DOHH2 (cell line): ENCODE results near the gene CARHSP1.

ENCODE experiments used
- H3F3A ChIP-seq: fragments of 200-600 bp; sonication (generic), shearing (Covaris generic); 2 replicates; pipeline ENCODE4 v1.6.0; 2016; ENCODE audit warnings: antibody characterized with exemption, mild to moderate bottlenecking; ENCODE audit not compliant: control insufficient read depth, insufficient read depth
- H3K27ac ChIP-seq: fragments of 200-600 bp; sonication (generic); 2 replicates; pipeline ENCODE4 v1.5.1; 2014; ENCODE audit warnings: low read depth, mild to moderate bottlenecking, low read length, moderate library complexity
- H3K27me3 ChIP-seq: fragments of 200-600 bp; sonication (generic); 2 replicates; pipeline ENCODE4 v1.6.1; 2014; ENCODE audit warnings: mild to moderate bottlenecking, low read length, mixed read lengths; ENCODE audit not compliant: control insufficient read depth
- H3K36me3 ChIP-seq: fragments of 200-600 bp; sonication (generic); 2 replicates; pipeline ENCODE4 v1.6.1; 2014; ENCODE audit warnings: mild to moderate bottlenecking, low read length, moderate library complexity, mixed read lengths; ENCODE audit not compliant: control insufficient read depth
- H3K4me1 ChIP-seq: fragments of 200-600 bp; sonication (generic); 2 replicates; pipeline ENCODE4 v1.6.1; 2014; ENCODE audit warnings: mild to moderate bottlenecking, low read length, mixed read lengths; ENCODE audit not compliant: control insufficient read depth
- H3K4me2 ChIP-seq: fragments of 200-600 bp; sonication (generic); 2 replicates; pipeline ENCODE4 v1.6.0; 2014; ENCODE audit warnings: mild to moderate bottlenecking, low read length, moderate library complexity
- H3K4me3 ChIP-seq: fragments of 200-600 bp; sonication (generic); 2 replicates; pipeline ENCODE4 v1.5.1; 2014; ENCODE audit warnings: mild to moderate bottlenecking, low read length, mixed read lengths
- H3K79me2 ChIP-seq: fragments of 200-600 bp; sonication (generic); 2 replicates; pipeline ENCODE4 v1.6.1; 2014; ENCODE audit warnings: mild to moderate bottlenecking, low read length, mixed read lengths; ENCODE audit not compliant: control insufficient read depth
- H3K9me2 ChIP-seq: fragments of 200-600 bp; sonication (generic); replicated peaks from 2 replicates; pipeline ENCODE4 v1.6.1; 2014; ENCODE audit warnings: mild to moderate bottlenecking, low read length, mixed read lengths; ENCODE audit not compliant: control insufficient read depth
- H3K9me3 ChIP-seq: fragments of 200-600 bp; sonication (generic); 2 replicates; pipeline ENCODE4 v1.6.1; 2014; ENCODE audit warnings: antibody characterized with exemption, low read length, mixed read lengths; ENCODE audit not compliant: control insufficient read depth, insufficient read depth
- H4K20me1 ChIP-seq: fragments of 200-600 bp; sonication (generic); 2 replicates; pipeline ENCODE4 v1.6.0; 2014; ENCODE audit warnings: low read depth, mild to moderate bottlenecking, antibody characterized with exemption, low read length, moderate library complexity; ENCODE audit not compliant: control insufficient read depth, insufficient read depth
- CTCF ChIP-seq: fragments of 200-600 bp; sonication (generic); IDR thresholded peaks from one replicate; pipeline ENCODE4 v1.5.1; 2014; ENCODE audit warnings: antibody characterized with exemption, mild to moderate bottlenecking, low read depth, low read length; ENCODE audit not compliant: poor library complexity, severe bottlenecking
- EZH2phosphoT487 ChIP-seq: fragments of 200-600 bp; sonication (generic); IDR thresholded peaks from 2 replicates; pipeline ENCODE4 v1.6.1; 2017; ENCODE audit warnings: borderline replicate concordance, mild to moderate bottlenecking, antibody characterized with exemption, low read length, moderate library complexity, mixed read lengths

CARHSP1 gene

GRCh38 chr16:8889893-8890548 lies 21.2 kb upstream of the CARHSP1 start:
- Histone ChIP-seq H3K9me3 (no peaks in the 10 kb centered on the region), H3K4me3 (no peak overlapping the region), H4K20me1 (0 out of 2 replicates have a peak, but pooled peaks cover 6% of the 10 kb centered on the region), H3K4me1 (peaks cover 66% of the 10 kb centered on the region), H3K27me3 (peaks cover 3% of the 10 kb centered on the region; the same call in 1 of the 2 replicates), H3K79me2 (no peaks in the 10 kb centered on the region), H3K36me3 (peaks cover 62% of the 10 kb centered on the region), H3K4me2 (no peak overlapping the region), H3F3A (peaks cover 21% of the 10 kb centered on the region), H3K9me2 (no peaks in the 10 kb centered on the region), H3K27ac (no peak overlapping the region; the same call in 1 of the 2 replicates)
- TF ChIP-seq CTCF (no peak), EZH2phosphoT487 (no peak)

- H3K27ac ChIP-seq, result no peak overlapping the region
- H3K9me3 ChIP-seq, result no peaks in the 10 kb centered on the region
- H3K4me1 ChIP-seq, result peaks cover 58% of the 10 kb centered on the region
- TF ChIP-seq EZH2phosphoT487, result no peak
- peaks cover 16% of the 10 kb centered on the region for H3F3A ChIP-seq
- H4K20me1 ChIP-seq, result 0 out of 2 replicates have a peak, but pooled peaks cover 6% of the 10 kb centered on the region
- H3K27me3 ChIP-seq, result peaks cover 3% of the 10 kb centered on the region; the same call in 1 of the 2 replicates
- H3K9me2 ChIP-seq, result no peaks in the 10 kb centered on the region
- no peak overlapping the region for H3K4me2 ChIP-seq
- no peaks in the 10 kb centered on the region for H3K79me2 ChIP-seq
- peaks cover 54% of the 10 kb centered on the region for H3K36me3 ChIP-seq
- no peak overlapping the region for H3K4me3 ChIP-seq
Observed at GRCh38 chr16:8888951-8889892, 20.4 kb upstream of the CARHSP1 start.

- Histone ChIP-seq H4K20me1 (0 out of 2 replicates have a peak, but pooled peaks cover 6% of the 10 kb centered on the region), H3K4me2 (no peak overlapping the region), H3K4me3 (no peak overlapping the region), H3F3A (peaks cover 6% of the 10 kb centered on the region), H3K36me3 (peaks cover 42% of the 10 kb centered on the region), H3K9me3 (no peaks in the 10 kb centered on the region), H3K9me2 (no peaks in the 10 kb centered on the region), H3K27me3 (peaks cover 3% of the 10 kb centered on the region; the same call in 1 of the 2 replicates), H3K4me1 (peaks cover 46% of the 10 kb centered on the region), H3K79me2 (no peaks in the 10 kb centered on the region), H3K27ac (no peak overlapping the region)
- no peak for TF ChIP-seq EZH2phosphoT487
- no peak for TF ChIP-seq CTCF
Observed at GRCh38 chr16:8887952-8888560, 19.2 kb upstream of the CARHSP1 start.
